Thyroid gland (tissue), 4 donors: ENCODE measurements around the gene DNAJC8.

ENCODE experiments used
- CTCF ChIP-seq, 6 experiments: fragments of 200-600 bp in 3 of 6; fragments of 450-650 bp in 3 of 6; sonication (generic) in 3 of 6; IDR thresholded peaks; one replicate each; pipeline ENCODE4 v1.5.1; 2016 to 2019; ENCODE audit warnings: antibody characterized with exemption in 6 of 6, mild to moderate bottlenecking in 2 of 6, inconsistent platforms in 1 of 6, moderate library complexity in 1 of 6
- POLR2A ChIP-seq, 2 donors: fragments of 450-650 bp; IDR thresholded peaks; one replicate each; pipeline ENCODE4 v1.6.1; 2017; ENCODE audit warnings: antibody characterized with exemption in 2 of 2, mild to moderate bottlenecking in 2 of 2, moderate library complexity in 1 of 2

GRCh38 chr1:28279721-28280120 is 46.9 kb upstream of the DNAJC8 start:
- TF ChIP-seq POLR2A (IDR thresholded peaks at IDR 0.05) (no peak), CTCF (IDR thresholded peaks at IDR 0.05) (no peak)
